ENCODE data around the gene SLC15A1. TPM values are rescaled to one million over a fixed set of nuclear protein-coding genes. Genes with fewer than 3 reads are reported as not detected.

The SLC15A1 gene
- polyA plus RNA-seq, 1 donor (not counting 4 experiments of a cell fraction or from before 2014, with no cell fraction given), result 0.10 TPM

DNA sequence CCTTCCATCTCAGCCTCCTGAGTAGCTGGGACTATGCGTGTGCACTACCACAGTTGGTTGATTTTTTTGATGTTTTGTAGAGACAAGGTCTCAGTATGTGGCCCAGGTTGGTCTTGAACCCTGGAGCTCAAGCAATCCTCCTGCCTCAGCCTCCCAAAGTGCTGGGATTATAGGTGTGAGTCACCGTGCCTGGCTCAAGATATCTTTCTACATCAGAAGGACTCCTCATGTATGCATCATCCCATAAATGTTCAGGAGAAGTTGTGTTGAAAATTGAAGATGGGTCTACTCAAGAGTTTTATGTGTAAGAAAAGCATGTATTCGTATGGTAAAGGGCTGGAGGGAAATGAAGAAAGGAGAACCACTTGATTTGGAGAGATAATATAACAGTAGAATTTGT, 103.8 kb downstream of the SLC15A1 start:
- no peak overlapping the region for H3K27ac ChIP-seq (ENCODE audit: control insufficient read depth, insufficient read depth, low read length)
- no peak for FAIRE-seq
- dilution Hi-C loops (cut with MboI; ENCODE audit: extremely low pct_ligation_motif_present, low sequenced_read_pairs), result no loop called here

DNA sequence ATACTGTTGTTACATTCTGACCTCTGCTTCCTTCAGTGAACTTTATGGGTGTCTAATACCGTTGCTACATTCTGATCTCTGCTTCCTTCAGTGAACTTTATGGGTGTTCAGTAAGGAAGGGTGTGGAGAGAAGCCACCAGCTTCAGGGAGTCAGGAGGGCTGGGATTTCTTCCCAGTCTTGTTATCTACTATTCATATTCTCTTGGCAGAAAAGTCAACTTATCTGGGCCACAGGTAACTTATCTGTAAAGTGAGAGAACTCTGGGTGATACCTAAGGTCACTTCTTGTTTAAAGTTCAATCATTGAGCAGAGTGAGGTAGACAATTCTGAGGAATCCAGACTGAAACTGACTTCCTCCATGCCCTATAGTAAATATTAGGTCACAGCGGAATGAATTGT, 104.3 kb downstream of the SLC15A1 start:
- Histone ChIP-seq H3K4me3 (ENCODE audit: control insufficient read depth in 2 of 3, extremely low read depth in 1 of 3, insufficient read depth in 2 of 3, low read depth in 1 of 3, low read length in 3 of 3) (no peak overlapping the region), H3K4me1 (ENCODE audit: control insufficient read depth, extremely low read depth, insufficient read depth, low read length) (no peaks in the 10 kb centered on the region), H3K79me2 (ENCODE audit: control insufficient read depth, insufficient read depth, low read length) (no peaks in the 10 kb centered on the region), H3K9me3 (ENCODE audit: control insufficient read depth, low read depth, low read length) (no peaks in the 10 kb centered on the region), H2AFZ (ENCODE audit: control insufficient read depth, low read length) (no peak overlapping the region), H3K4me2 (ENCODE audit: control insufficient read depth, extremely low read depth, insufficient read depth, low read depth, low read length) (no peak overlapping the region), H4K20me1 (ENCODE audit: control insufficient read depth, extremely low read depth, insufficient read depth, low read length) (no peaks in the 10 kb centered on the region), H3K9ac (ENCODE audit: control insufficient read depth, extremely low read depth, insufficient read depth, low read length) (no peak overlapping the region), H3K9me1 (ENCODE audit: control insufficient read depth, extremely low read depth, insufficient read depth, low read length) (no peaks in the 10 kb centered on the region), H3K27me3 (ENCODE audit: control insufficient read depth, extremely low read depth, insufficient read depth, low read length) (no peaks in the 10 kb centered on the region), H3K36me3 (ENCODE audit: control insufficient read depth in 2 of 2, extremely low read depth in 1 of 2, insufficient read depth in 2 of 2, low read length in 2 of 2) (no peaks in the 10 kb centered on the region), H3K27ac (ENCODE audit: control insufficient read depth, insufficient read depth, low read length) (no peak overlapping the region)
- no peak for FAIRE-seq
- no peak for DNase-seq (ENCODE audit: low read depth, low spot score)
- dilution Hi-C loops (cut with MboI; ENCODE audit: extremely low pct_ligation_motif_present, low sequenced_read_pairs), result no loop called here
- TF ChIP-seq EZH2 (IDR thresholded peaks at IDR 0.05; ENCODE audit: low read length), result no peak
- TF ChIP-seq, protein P1, sequence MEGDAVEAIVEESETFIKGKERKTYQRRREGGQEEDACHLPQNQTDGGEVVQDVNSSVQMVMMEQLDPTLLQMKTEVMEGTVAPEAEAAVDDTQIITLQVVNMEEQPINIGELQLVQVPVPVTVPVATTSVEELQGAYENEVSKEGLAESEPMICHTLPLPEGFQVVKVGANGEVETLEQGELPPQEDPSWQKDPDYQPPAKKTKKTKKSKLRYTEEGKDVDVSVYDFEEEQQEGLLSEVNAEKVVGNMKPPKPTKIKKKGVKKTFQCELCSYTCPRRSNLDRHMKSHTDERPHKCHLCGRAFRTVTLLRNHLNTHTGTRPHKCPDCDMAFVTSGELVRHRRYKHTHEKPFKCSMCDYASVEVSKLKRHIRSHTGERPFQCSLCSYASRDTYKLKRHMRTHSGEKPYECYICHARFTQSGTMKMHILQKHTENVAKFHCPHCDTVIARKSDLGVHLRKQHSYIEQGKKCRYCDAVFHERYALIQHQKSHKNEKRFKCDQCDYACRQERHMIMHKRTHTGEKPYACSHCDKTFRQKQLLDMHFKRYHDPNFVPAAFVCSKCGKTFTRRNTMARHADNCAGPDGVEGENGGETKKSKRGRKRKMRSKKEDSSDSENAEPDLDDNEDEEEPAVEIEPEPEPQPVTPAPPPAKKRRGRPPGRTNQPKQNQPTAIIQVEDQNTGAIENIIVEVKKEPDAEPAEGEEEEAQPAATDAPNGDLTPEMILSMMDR (optimal IDR thresholded peaks at IDR 0.05 in 1 of 3, IDR thresholded peaks at IDR 0.05 in 1 of 3, conservative IDR thresholded peaks at IDR 0.05 in 1 of 3; ENCODE audit: extremely low read depth in 1 of 3, insufficient read depth in 2 of 3, low read length in 3 of 3), result no peak

More for the DNA sequence above, 103.8 kb downstream of the SLC15A1 start:
- no peaks in the 10 kb centered on the region for H3K27me3 ChIP-seq (ENCODE audit: control insufficient read depth, extremely low read depth, insufficient read depth, low read length)
- H3K9ac ChIP-seq (ENCODE audit: control insufficient read depth, extremely low read depth, insufficient read depth, low read length), result no peak overlapping the region
- H3K4me2 ChIP-seq (ENCODE audit: control insufficient read depth, extremely low read depth, insufficient read depth, low read depth, low read length), result no peak overlapping the region
- H3K36me3 ChIP-seq (ENCODE audit: control insufficient read depth in 2 of 2, extremely low read depth in 1 of 2, insufficient read depth in 2 of 2, low read length in 2 of 2), result no peaks in the 10 kb centered on the region
- H3K9me1 ChIP-seq (ENCODE audit: control insufficient read depth, extremely low read depth, insufficient read depth, low read length), result no peaks in the 10 kb centered on the region
- H3K4me3 ChIP-seq (ENCODE audit: control insufficient read depth in 2 of 3, extremely low read depth in 1 of 3, insufficient read depth in 2 of 3, low read depth in 1 of 3, low read length in 3 of 3), result no peak overlapping the region
- H3K9me3 ChIP-seq (ENCODE audit: control insufficient read depth, low read depth, low read length), result no peaks in the 10 kb centered on the region
- H3K79me2 ChIP-seq (ENCODE audit: control insufficient read depth, insufficient read depth, low read length), result no peaks in the 10 kb centered on the region
- TF ChIP-seq EZH2 (IDR thresholded peaks at IDR 0.05; ENCODE audit: low read length), result no peak
- TF ChIP-seq, protein P1 (optimal IDR thresholded peaks at IDR 0.05 in 1 of 3, IDR thresholded peaks at IDR 0.05 in 1 of 3, conservative IDR thresholded peaks at IDR 0.05 in 1 of 3; ENCODE audit: extremely low read depth in 1 of 3, insufficient read depth in 2 of 3, low read length in 3 of 3), result no peak
- H4K20me1 ChIP-seq (ENCODE audit: control insufficient read depth, extremely low read depth, insufficient read depth, low read length), result no peaks in the 10 kb centered on the region
- no peak for DNase-seq (ENCODE audit: low read depth, low spot score)
- H2AFZ ChIP-seq (ENCODE audit: control insufficient read depth, low read length), result no peak overlapping the region
- H3K4me1 ChIP-seq (ENCODE audit: control insufficient read depth, extremely low read depth, insufficient read depth, low read length), result no peaks in the 10 kb centered on the region

Data from keratinocyte (primary cell).